Smooth muscle cell (in vitro differentiated cells): ENCODE measurements around the gene KIF26A. TPM values are rescaled to one million over a fixed set of nuclear protein-coding genes. Genes with fewer than 3 reads are reported as not detected.

ENCODE experiments used
- DNase-seq: peaks from one replicate; lab custom pipeline; 2025; ENCODE audit not compliant: unreplicated experiment; lab: John Stamatoyannopoulos, UW
- H2AFZ ChIP-seq: fragments of 200-600 bp; sonication (generic); 2 replicates; pipeline ENCODE4 v1.6.0; 2016; ENCODE audit warnings: antibody characterized with exemption, low read depth, mild to moderate bottlenecking
- H3F3A ChIP-seq: fragments of 200-600 bp; sonication (generic); 2 replicates; pipeline ENCODE4 v1.6.0; 2017; ENCODE audit warnings: antibody characterized with exemption, low read depth
- H3K27ac ChIP-seq: fragments of 200-600 bp; sonication (generic); 2 replicates; pipeline ENCODE4 v1.5.1; 2016; ENCODE audit warnings: low read depth, mild to moderate bottlenecking
- H3K27me3 ChIP-seq: fragments of 200-600 bp; sonication (generic); 2 replicates; pipeline ENCODE4 v1.6.1; 2016; ENCODE audit warnings: low read depth, mild to moderate bottlenecking
- H3K36me3 ChIP-seq: fragments of 200-600 bp; sonication (generic); 2 replicates; pipeline ENCODE4 v1.5.1; 2016; ENCODE audit warnings: low read depth
- H3K4me1 ChIP-seq: fragments of 200-600 bp; sonication (generic); 2 replicates; pipeline ENCODE4 v1.5.1; 2016; ENCODE audit warnings: low read depth
- H3K4me2 ChIP-seq: fragments of 200-600 bp; sonication (generic); 2 replicates; pipeline ENCODE4 v1.6.0; 2016; ENCODE audit warnings: mild to moderate bottlenecking
- H3K4me3 ChIP-seq: fragments of 200-600 bp; sonication (generic); 2 replicates; pipeline ENCODE4 v1.5.1; 2016; ENCODE audit warnings: mild to moderate bottlenecking
- H3K79me2 ChIP-seq: fragments of 200-600 bp; sonication (generic); 2 replicates; pipeline ENCODE4 v1.6.0; 2016; ENCODE audit warnings: low read depth, mild to moderate bottlenecking
- H3K9ac ChIP-seq: fragments of 200-600 bp; sonication (generic); 2 replicates; pipeline ENCODE4 v1.6.0; 2016; ENCODE audit warnings: low read depth
- H3K9me3 ChIP-seq: fragments of 200-600 bp; sonication (generic); replicated peaks from 2 replicates; pipeline ENCODE4 v1.5.1; 2016; ENCODE audit warnings: low read depth
- H4K20me1 ChIP-seq: fragments of 200-600 bp; sonication (generic); 2 replicates; pipeline ENCODE4 v1.6.0; 2016; ENCODE audit warnings: low read depth
- CTCF ChIP-seq: fragments of 200-600 bp; sonication (generic); IDR thresholded peaks from 2 replicates; pipeline ENCODE4 v1.5.1; 2017; ENCODE audit warnings: borderline replicate concordance, mild to moderate bottlenecking, antibody characterized with exemption; ENCODE audit not compliant: insufficient read depth, poor library complexity, severe bottlenecking
- WGBS: methylation state at CpG from one replicate; pipeline ENCODE4 v1.1.7; 2016; ENCODE audit warnings: low lambda C conversion rate; 5-methylcytosine and 5-hydroxymethylcytosine counted together
- polyA plus RNA-seq: library from polyadenylated mRNA; unstranded; fragments of >200 nt; fragmentation: Nextera tagmentation; extraction: Ambion mirVana; gene quantifications from 2 replicates; pipeline ENCODE4 v1.2.1, GENCODE V29; 2016
- total RNA-seq: library from RNA; depleted of rRNA; stranded (reverse); fragments of >200 nt; gene quantifications from 2 replicates; pipeline ENCODE4 v1.2.3, GENCODE V29; 2014

KIF26A gene
- total and polyA plus RNA-seq, 2 experiments from 2014 or later, result 4.4 to 5.9 TPM

- no peaks in the 10 kb centered on the region for H3K4me1 ChIP-seq
- TF ChIP-seq CTCF, result no peak
- peaks cover 2% of the 10 kb centered on the region for H4K20me1 ChIP-seq
- no peak overlapping the region for H3K9ac ChIP-seq
- H3K27ac ChIP-seq, result no peak overlapping the region
- no peak overlapping the region for H3K4me2 ChIP-seq
- no peak for DNase-seq
- H3F3A ChIP-seq, result no peaks in the 10 kb centered on the region
- no peaks in the 10 kb centered on the region for H3K36me3 ChIP-seq
- WGBS, result 90% methylated on average over 42 of the region's 42 CpGs
- H3K4me3 ChIP-seq, result no peak overlapping the region
- H3K9me3 ChIP-seq, result no peaks in the 10 kb centered on the region
- H2AFZ ChIP-seq, result no peak overlapping the region
- H3K27me3 ChIP-seq, result no peaks in the 10 kb centered on the region
- no peaks in the 10 kb centered on the region for H3K79me2 ChIP-seq
These were observed 18.9 kb downstream of the KIF26A start for GRCh38 chr14:104157016-104157928.

GRCh38 chr14:104158827-104159798 lies 20.7 kb downstream of the KIF26A start:
- Histone ChIP-seq H3K27ac (no peak overlapping the region), H3K36me3 (no peaks in the 10 kb centered on the region), H3K4me2 (no peak overlapping the region), H3K27me3 (no peaks in the 10 kb centered on the region), H3K9me3 (no peaks in the 10 kb centered on the region), H3K9ac (no peak overlapping the region), H3K4me3 (no peak overlapping the region), H2AFZ (no peak overlapping the region), H3K79me2 (no peaks in the 10 kb centered on the region), H3F3A (no peaks in the 10 kb centered on the region), H3K4me1 (no peaks in the 10 kb centered on the region), H4K20me1 (peaks cover 4% of the 10 kb centered on the region)
- no peak for TF ChIP-seq CTCF
- 70% methylated on average over 48 of the region's 51 CpGs for WGBS
- DNase-seq, result no peak

DNA sequence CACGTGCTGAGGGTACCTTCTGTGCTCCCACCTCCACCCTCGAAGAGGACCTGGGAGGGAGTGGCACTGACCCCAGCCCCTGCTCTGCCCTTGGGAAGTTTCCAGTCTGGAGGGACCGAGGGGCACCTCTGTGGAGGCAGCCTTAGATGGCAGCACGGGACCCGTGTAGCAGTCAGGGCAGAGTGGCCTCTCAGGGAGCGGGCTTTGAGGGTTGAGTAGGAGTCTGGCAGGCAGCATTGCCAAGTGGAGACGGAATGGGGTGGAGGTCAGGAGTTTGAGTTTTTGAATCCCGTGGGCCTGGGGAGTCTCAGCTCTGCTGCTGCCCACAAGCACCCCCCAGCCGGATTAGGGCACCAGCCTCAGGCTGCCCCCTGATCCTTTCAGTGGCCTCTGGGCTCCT lies 21.6 kb downstream of the KIF26A start:
- no peaks in the 10 kb centered on the region for H3K36me3 ChIP-seq
- H3K27ac ChIP-seq, result no peak overlapping the region
- 94% methylated on average over 9 of the region's 9 CpGs for WGBS
- H3K4me1 ChIP-seq, result no peaks in the 10 kb centered on the region
- H2AFZ ChIP-seq, result no peak overlapping the region
- H3K4me2 ChIP-seq, result no peak overlapping the region
- no peaks in the 10 kb centered on the region for H3K9me3 ChIP-seq
- no peak overlapping the region for H3K9ac ChIP-seq
- H3K79me2 ChIP-seq, result no peaks in the 10 kb centered on the region
- peaks cover 4% of the 10 kb centered on the region for H4K20me1 ChIP-seq
- no peak for DNase-seq
- no peaks in the 10 kb centered on the region for H3K27me3 ChIP-seq
- TF ChIP-seq CTCF, result no peak
- H3K4me3 ChIP-seq, result no peak overlapping the region
- no peaks in the 10 kb centered on the region for H3F3A ChIP-seq
